Right lobe of liver (tissue), 4 donors: ENCODE measurements around the gene FLAD1.

Source experiments
- CTCF ChIP-seq, 4 donors: fragments of 200-600 bp in 3 of 4; fragments of 450-650 bp in 1 of 4; IDR thresholded peaks; one replicate each; pipeline versions ENCODE4 v1.5.1 to v1.8.0; 2016 to 2022; ENCODE audit warnings: antibody characterized with exemption in 4 of 4, mild to moderate bottlenecking in 2 of 4
- POLR2A ChIP-seq: fragments of 450-650 bp; IDR thresholded peaks from one replicate; pipeline ENCODE4 v1.6.1; 2017; ENCODE audit warnings: antibody characterized with exemption, mild to moderate bottlenecking
- donor health status: DM: no; HTN: no; CAD: no.
- donor health status: DM: no; HTN: no; CAD: no.
- donor health status: DM: no; HTN: yes; CAD: no.

DNA sequence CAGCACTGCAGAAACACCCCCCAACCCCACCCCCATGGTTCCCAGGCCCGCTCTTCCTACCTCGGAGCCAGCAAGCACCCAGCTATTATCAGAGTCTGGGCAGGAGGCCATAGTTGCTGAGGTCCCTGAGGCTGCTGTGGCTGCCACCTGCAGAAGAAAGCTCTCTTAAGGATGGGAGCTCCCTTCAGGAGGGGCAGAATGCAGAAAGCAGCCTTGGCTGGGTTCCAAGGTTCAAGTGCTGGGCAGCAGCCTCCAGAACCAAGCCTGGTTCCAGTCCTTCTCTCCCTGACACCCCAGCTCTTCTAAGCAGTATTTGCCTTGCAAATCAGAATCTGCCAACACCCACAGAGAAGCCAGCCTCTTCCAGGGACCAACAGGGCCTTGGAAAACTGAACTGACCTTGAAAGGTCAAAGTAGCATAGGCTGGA lies 29.5 kb upstream of the FLAD1 start:
- no peak for TF ChIP-seq CTCF (IDR thresholded peaks at IDR 0.05)
- no peak for TF ChIP-seq POLR2A
